Measurements from ENCODE around the gene RING1. TPM values are rescaled to one million over a fixed set of nuclear protein-coding genes. Genes with fewer than 3 reads are reported as not detected.

Gene RING1
- total and polyA plus RNA-seq, 2 experiments from 2014 or later = 6.4 to 16.0 TPM

DNA sequence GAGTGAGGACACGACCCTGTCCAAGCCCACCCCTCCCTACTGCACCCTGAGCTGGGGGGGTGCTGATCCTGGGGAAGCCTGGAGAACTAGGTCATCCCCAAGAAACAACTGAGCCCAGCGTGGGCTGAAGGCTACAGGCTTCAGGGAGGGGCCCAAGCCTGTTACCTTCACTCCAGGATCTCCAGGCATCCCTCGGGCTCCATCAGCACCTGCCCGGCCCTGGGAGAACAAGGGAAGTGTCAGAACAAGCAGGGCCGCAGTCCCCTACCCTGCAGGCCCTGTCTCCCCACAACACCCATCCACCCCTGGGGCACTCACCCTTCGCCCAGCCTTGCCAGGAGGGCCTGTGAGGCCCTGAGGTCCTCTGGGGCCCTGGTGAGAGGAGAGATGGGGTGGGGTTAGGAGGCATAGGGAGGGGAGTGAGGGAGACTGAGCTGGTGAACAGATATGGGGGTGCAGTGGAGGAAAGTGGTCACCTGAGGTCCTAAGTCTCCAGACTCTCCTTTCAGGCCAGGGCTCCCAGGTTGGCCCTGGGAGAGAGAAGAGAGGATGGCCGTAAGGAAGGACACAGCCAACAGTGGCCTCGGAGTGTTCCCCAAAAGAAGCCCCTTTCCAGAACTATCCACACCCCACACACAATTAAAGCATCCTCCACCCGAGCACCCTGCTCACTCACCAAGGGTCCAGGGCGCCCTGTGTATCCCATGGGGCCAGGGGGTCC lies 29.4 kb upstream of the RING1 start:
- H3K4me1 Mint-ChIP-seq = peaks cover 5% of the 10 kb centered on the region; the same call in 2 of the 3 replicates
- no peak overlapping the region for H3K27ac Mint-ChIP-seq
- Histone ChIP-seq H3K27ac (ENCODE audit: low read depth) (no peak overlapping the region), H3K79me2 (replicated peaks; ENCODE audit: insufficient read depth) (no peaks in the 10 kb centered on the region), H2AFZ (no peak overlapping the region), H4K20me1 (replicated peaks; ENCODE audit: insufficient read depth) (no peaks in the 10 kb centered on the region), H3K4me2 (no peak overlapping the region), H3K9me2 (ENCODE audit: insufficient read depth) (peaks cover 8% of the 10 kb centered on the region; the same call in 1 of the 2 replicates), H3K36me3 (ENCODE audit: insufficient read depth) (no peaks in the 10 kb centered on the region), H3K4me3 (no peak overlapping the region), H3F3A (replicated peaks; ENCODE audit: low read depth) (no peaks in the 10 kb centered on the region), H3K27me3 (ENCODE audit: insufficient read depth) (no peaks in the 10 kb centered on the region), H3K4me1 (ENCODE audit: insufficient read depth) (no peaks in the 10 kb centered on the region)
- H3K4me3 Mint-ChIP-seq = no peak overlapping the region
- DNase-seq (ENCODE audit: low spot score) (no peak), ATAC-seq (no peak)
- H3K27me3 Mint-ChIP-seq (ENCODE audit: insufficient read depth, low read depth, poor library complexity) = peaks cover 15% of the 10 kb centered on the region
- no peaks in the 10 kb centered on the region for H3K9me3 Mint-ChIP-seq
- TF ChIP-seq NANOG (IDR thresholded peaks at IDR 0.05; ENCODE audit: borderline replicate concordance) = no peak
- TF ChIP-seq, protein P1, sequence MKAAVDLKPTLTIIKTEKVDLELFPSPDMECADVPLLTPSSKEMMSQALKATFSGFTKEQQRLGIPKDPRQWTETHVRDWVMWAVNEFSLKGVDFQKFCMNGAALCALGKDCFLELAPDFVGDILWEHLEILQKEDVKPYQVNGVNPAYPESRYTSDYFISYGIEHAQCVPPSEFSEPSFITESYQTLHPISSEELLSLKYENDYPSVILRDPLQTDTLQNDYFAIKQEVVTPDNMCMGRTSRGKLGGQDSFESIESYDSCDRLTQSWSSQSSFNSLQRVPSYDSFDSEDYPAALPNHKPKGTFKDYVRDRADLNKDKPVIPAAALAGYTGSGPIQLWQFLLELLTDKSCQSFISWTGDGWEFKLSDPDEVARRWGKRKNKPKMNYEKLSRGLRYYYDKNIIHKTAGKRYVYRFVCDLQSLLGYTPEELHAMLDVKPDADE (IDR thresholded peaks at IDR 0.05) = no peak
- TF ChIP-seq, protein P2, sequence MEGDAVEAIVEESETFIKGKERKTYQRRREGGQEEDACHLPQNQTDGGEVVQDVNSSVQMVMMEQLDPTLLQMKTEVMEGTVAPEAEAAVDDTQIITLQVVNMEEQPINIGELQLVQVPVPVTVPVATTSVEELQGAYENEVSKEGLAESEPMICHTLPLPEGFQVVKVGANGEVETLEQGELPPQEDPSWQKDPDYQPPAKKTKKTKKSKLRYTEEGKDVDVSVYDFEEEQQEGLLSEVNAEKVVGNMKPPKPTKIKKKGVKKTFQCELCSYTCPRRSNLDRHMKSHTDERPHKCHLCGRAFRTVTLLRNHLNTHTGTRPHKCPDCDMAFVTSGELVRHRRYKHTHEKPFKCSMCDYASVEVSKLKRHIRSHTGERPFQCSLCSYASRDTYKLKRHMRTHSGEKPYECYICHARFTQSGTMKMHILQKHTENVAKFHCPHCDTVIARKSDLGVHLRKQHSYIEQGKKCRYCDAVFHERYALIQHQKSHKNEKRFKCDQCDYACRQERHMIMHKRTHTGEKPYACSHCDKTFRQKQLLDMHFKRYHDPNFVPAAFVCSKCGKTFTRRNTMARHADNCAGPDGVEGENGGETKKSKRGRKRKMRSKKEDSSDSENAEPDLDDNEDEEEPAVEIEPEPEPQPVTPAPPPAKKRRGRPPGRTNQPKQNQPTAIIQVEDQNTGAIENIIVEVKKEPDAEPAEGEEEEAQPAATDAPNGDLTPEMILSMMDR (conservative IDR thresholded peaks at IDR 0.05; ENCODE audit: low read depth in 2 of 2) = no peak
- TF ChIP-seq STAT1 (IDR thresholded peaks at IDR 0.05; ENCODE audit: unreplicated experiment) = no peak
- no peak for TF ChIP-seq POLR2AphosphoS5 (IDR thresholded peaks at IDR 0.05; ENCODE audit: low read depth)
- TF ChIP-seq, protein P3, sequence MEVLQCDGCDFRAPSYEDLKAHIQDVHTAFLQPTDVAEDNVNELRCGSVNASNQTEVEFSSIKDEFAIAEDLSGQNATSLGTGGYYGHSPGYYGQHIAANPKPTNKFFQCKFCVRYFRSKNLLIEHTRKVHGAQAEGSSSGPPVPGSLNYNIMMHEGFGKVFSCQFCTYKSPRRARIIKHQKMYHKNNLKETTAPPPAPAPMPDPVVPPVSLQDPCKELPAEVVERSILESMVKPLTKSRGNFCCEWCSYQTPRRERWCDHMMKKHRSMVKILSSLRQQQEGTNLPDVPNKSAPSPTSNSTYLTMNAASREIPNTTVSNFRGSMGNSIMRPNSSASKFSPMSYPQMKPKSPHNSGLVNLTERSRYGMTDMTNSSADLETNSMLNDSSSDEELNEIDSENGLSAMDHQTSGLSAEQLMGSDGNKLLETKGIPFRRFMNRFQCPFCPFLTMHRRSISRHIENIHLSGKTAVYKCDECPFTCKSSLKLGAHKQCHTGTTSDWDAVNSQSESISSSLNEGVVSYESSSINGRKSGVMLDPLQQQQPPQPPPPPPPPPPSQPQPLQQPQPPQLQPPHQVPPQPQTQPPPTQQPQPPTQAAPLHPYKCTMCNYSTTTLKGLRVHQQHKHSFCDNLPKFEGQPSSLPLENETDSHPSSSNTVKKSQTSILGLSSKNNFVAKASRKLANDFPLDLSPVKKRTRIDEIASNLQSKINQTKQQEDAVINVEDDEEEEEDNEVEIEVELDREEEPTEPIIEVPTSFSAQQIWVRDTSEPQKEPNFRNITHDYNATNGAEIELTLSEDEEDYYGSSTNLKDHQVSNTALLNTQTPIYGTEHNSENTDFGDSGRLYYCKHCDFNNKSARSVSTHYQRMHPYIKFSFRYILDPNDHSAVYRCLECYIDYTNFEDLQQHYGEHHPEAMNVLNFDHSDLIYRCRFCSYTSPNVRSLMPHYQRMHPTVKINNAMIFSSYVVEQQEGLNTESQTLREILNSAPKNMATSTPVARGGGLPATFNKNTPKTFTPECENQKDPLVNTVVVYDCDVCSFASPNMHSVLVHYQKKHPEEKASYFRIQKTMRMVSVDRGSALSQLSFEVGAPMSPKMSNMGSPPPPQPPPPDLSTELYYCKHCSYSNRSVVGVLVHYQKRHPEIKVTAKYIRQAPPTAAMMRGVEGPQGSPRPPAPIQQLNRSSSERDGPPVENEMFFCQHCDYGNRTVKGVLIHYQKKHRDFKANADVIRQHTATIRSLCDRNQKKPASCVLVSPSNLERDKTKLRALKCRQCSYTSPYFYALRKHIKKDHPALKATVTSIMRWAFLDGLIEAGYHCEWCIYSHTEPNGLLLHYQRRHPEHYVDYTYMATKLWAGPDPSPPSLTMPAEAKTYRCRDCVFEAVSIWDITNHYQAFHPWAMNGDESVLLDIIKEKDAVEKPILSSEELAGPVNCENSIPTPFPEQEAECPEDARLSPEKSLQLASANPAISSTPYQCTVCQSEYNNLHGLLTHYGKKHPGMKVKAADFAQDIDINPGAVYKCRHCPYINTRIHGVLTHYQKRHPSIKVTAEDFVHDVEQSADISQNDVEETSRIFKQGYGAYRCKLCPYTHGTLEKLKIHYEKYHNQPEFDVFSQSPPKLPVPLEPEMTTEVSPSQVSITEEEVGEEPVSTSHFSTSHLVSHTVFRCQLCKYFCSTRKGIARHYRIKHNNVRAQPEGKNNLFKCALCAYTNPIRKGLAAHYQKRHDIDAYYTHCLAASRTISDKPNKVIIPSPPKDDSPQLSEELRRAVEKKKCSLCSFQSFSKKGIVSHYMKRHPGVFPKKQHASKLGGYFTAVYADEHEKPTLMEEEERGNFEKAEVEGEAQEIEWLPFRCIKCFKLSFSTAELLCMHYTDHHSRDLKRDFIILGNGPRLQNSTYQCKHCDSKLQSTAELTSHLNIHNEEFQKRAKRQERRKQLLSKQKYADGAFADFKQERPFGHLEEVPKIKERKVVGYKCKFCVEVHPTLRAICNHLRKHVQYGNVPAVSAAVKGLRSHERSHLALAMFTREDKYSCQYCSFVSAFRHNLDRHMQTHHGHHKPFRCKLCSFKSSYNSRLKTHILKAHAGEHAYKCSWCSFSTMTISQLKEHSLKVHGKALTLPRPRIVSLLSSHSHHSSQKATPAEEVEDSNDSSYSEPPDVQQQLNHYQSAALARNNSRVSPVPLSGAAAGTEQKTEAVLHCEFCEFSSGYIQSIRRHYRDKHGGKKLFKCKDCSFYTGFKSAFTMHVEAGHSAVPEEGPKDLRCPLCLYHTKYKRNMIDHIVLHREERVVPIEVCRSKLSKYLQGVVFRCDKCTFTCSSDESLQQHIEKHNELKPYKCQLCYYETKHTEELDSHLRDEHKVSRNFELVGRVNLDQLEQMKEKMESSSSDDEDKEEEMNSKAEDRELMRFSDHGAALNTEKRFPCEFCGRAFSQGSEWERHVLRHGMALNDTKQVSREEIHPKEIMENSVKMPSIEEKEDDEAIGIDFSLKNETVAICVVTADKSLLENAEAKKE (CRISPR knock-in tag; IDR thresholded peaks at IDR 0.05) = no peak
- no peak for TF ChIP-seq EZH2 (IDR thresholded peaks at IDR 0.05; ENCODE audit: low read depth, unreplicated experiment)
- no peak for TF ChIP-seq JUNB (IDR thresholded peaks at IDR 0.05; ENCODE audit: unreplicated experiment)
- no peak for TF ChIP-seq CREB1 (CRISPR knock-in tag; IDR thresholded peaks at IDR 0.05; ENCODE audit: low read depth)
- TF ChIP-seq ZNF331 (CRISPR knock-in tag; IDR thresholded peaks at IDR 0.05; ENCODE audit: low read depth) = no peak
- no peak for TF ChIP-seq ZNF114 (CRISPR knock-in tag; IDR thresholded peaks at IDR 0.05)
- TF ChIP-seq, protein P4, sequence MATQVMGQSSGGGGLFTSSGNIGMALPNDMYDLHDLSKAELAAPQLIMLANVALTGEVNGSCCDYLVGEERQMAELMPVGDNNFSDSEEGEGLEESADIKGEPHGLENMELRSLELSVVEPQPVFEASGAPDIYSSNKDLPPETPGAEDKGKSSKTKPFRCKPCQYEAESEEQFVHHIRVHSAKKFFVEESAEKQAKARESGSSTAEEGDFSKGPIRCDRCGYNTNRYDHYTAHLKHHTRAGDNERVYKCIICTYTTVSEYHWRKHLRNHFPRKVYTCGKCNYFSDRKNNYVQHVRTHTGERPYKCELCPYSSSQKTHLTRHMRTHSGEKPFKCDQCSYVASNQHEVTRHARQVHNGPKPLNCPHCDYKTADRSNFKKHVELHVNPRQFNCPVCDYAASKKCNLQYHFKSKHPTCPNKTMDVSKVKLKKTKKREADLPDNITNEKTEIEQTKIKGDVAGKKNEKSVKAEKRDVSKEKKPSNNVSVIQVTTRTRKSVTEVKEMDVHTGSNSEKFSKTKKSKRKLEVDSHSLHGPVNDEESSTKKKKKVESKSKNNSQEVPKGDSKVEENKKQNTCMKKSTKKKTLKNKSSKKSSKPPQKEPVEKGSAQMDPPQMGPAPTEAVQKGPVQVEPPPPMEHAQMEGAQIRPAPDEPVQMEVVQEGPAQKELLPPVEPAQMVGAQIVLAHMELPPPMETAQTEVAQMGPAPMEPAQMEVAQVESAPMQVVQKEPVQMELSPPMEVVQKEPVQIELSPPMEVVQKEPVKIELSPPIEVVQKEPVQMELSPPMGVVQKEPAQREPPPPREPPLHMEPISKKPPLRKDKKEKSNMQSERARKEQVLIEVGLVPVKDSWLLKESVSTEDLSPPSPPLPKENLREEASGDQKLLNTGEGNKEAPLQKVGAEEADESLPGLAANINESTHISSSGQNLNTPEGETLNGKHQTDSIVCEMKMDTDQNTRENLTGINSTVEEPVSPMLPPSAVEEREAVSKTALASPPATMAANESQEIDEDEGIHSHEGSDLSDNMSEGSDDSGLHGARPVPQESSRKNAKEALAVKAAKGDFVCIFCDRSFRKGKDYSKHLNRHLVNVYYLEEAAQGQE (IDR thresholded peaks at IDR 0.05; ENCODE audit: unreplicated experiment) = no peak
- TF ChIP-seq EZH2phosphoT487 (IDR thresholded peaks at IDR 0.05; ENCODE audit: unreplicated experiment) = no peak
- H3K36me3 Mint-ChIP-seq (ENCODE audit: low read depth) = no peaks in the 10 kb centered on the region

Data from GM23338 (cell line).